GM23338 (cell line): ENCODE data around the gene ADCY6. TPM values are rescaled to one million over a fixed set of nuclear protein-coding genes. Genes with fewer than 3 reads are reported as not detected.

ENCODE experiments used
- ATAC-seq: fragments of 200-7000 bp; cut with Tn5 transposase; 3 replicates; pipeline ENCODE4 v1.9.1; 2020
- DNase-seq: peaks from one replicate; pipeline ENCODE4 v3.0.0-alpha.2; 2015; ENCODE audit warnings: low spot score
- H2AFZ ChIP-seq: fragments of 200-600 bp; sonication (generic); 2 replicates; pipeline ENCODE4 v1.8.0; 2016; ENCODE audit warnings: antibody characterized with exemption, mild to moderate bottlenecking, moderate library complexity
- H3F3A ChIP-seq: fragments of 200-600 bp; sonication (generic); replicated peaks from 2 replicates; pipeline ENCODE4 v1.8.0; 2017; ENCODE audit warnings: antibody characterized with exemption, mixed run types, low read depth
- H3K27ac ChIP-seq: fragments of 200-600 bp; sonication (generic); 2 replicates; pipeline ENCODE4 v1.6.1; 2016; ENCODE audit warnings: low read depth
- H3K27me3 ChIP-seq: fragments of 200-600 bp; sonication (generic); 2 replicates; pipeline ENCODE4 v1.8.0; 2016; ENCODE audit warnings: mild to moderate bottlenecking, mixed run types, moderate library complexity; ENCODE audit not compliant: insufficient read depth
- H3K36me3 ChIP-seq: fragments of 200-600 bp; sonication (generic); 2 replicates; pipeline ENCODE4 v1.8.0; 2016; ENCODE audit warnings: mild to moderate bottlenecking; ENCODE audit not compliant: insufficient read depth
- H3K4me1 ChIP-seq: fragments of 200-600 bp; sonication (generic); 2 replicates; pipeline ENCODE4 v1.8.0; 2016; ENCODE audit warnings: mild to moderate bottlenecking, moderate library complexity; ENCODE audit not compliant: insufficient read depth
- H3K4me2 ChIP-seq: fragments of 200-600 bp; sonication (generic); 2 replicates; pipeline ENCODE4 v1.7.1; 2017; ENCODE audit warnings: mixed run types
- H3K4me3 ChIP-seq: fragments of 200-600 bp; sonication (generic); 2 replicates; pipeline ENCODE4 v1.6.1; 2016; ENCODE audit warnings: mixed run types
- H3K79me2 ChIP-seq: fragments of 200-600 bp; sonication (generic); replicated peaks from 2 replicates; pipeline ENCODE4 v1.8.0; 2017; ENCODE audit warnings: mild to moderate bottlenecking; ENCODE audit not compliant: insufficient read depth
- H3K9me2 ChIP-seq: fragments of 200-600 bp; sonication (generic); 2 replicates; pipeline ENCODE4 v1.8.0; 2017; ENCODE audit not compliant: insufficient read depth
- H4K20me1 ChIP-seq: fragments of 200-600 bp; sonication (generic); replicated peaks from 2 replicates; pipeline ENCODE4 v1.8.0; 2017; ENCODE audit warnings: mild to moderate bottlenecking; ENCODE audit not compliant: insufficient read depth
- H3K27ac Mint-ChIP-seq: 2 replicates; pipeline ENCODE4 v1.8.0; 2020; ENCODE audit warnings: inconsistent platforms, mild to moderate bottlenecking, moderate library complexity, mixed read lengths
- H3K27me3 Mint-ChIP-seq: 3 replicates; pipeline ENCODE4 v1.8.0; 2022; ENCODE audit warnings: low read depth, mild to moderate bottlenecking, moderate library complexity, mixed read lengths, inconsistent platforms; ENCODE audit not compliant: insufficient read depth, poor library complexity
- H3K36me3 Mint-ChIP-seq: 3 replicates; pipeline ENCODE4 v1.8.0; 2021; ENCODE audit warnings: low read depth, mild to moderate bottlenecking, inconsistent platforms, moderate library complexity, mixed read lengths
- H3K4me1 Mint-ChIP-seq: 3 replicates; pipeline ENCODE4 v1.8.0; 2020; ENCODE audit warnings: mild to moderate bottlenecking, inconsistent platforms, mixed read lengths
- H3K4me3 Mint-ChIP-seq: 3 replicates; pipeline ENCODE4 v1.8.0; 2021; ENCODE audit warnings: moderate library complexity, mild to moderate bottlenecking, inconsistent platforms, mixed read lengths
- H3K9me3 Mint-ChIP-seq: 3 replicates; pipeline ENCODE4 v1.8.0; 2020; ENCODE audit warnings: moderate library complexity, mild to moderate bottlenecking, inconsistent platforms, mixed read lengths
- CREB1 ChIP-seq: fragments of 250-450 bp; sonication (Bioruptor Pico); IDR thresholded peaks from 2 replicates; pipeline ENCODE4 v1.5.0; 2020; ENCODE audit warnings: low read depth, mild to moderate bottlenecking, moderate library complexity
- ETS1 ChIP-seq: IDR thresholded peaks from 2 replicates; pipeline ENCODE4 v1.6.1; 2016; ENCODE audit warnings: antibody characterized with exemption
- EZH2 ChIP-seq: fragments of 200-600 bp; sonication (generic); IDR thresholded peaks from one replicate; pipeline ENCODE4 v1.8.0; 2017; ENCODE audit warnings: antibody characterized with exemption, mild to moderate bottlenecking, low read depth; ENCODE audit not compliant: unreplicated experiment
- EZH2phosphoT487 ChIP-seq: fragments of 200-600 bp; sonication (generic); IDR thresholded peaks from one replicate; pipeline ENCODE4 v1.8.1; 2018; ENCODE audit warnings: antibody characterized with exemption; ENCODE audit not compliant: unreplicated experiment
- JUNB ChIP-seq: IDR thresholded peaks from one replicate; pipeline ENCODE4 v1.6.1; 2016; ENCODE audit warnings: antibody characterized with exemption; ENCODE audit not compliant: unreplicated experiment
- NANOG ChIP-seq: IDR thresholded peaks from 2 replicates; pipeline ENCODE4 v1.6.1; 2016; ENCODE audit warnings: antibody characterized with exemption, borderline replicate concordance
- POLR2AphosphoS5 ChIP-seq: IDR thresholded peaks from 2 replicates; pipeline ENCODE4 v1.6.1; 2016; ENCODE audit warnings: antibody characterized with exemption, low read depth
- STAT1 ChIP-seq: IDR thresholded peaks from one replicate; pipeline ENCODE4 v1.6.1; 2016; ENCODE audit warnings: antibody characterized with exemption; ENCODE audit not compliant: unreplicated experiment
- ZNF114 ChIP-seq: fragments of 250-450 bp; sonication (Bioruptor Pico); IDR thresholded peaks from 2 replicates; pipeline ENCODE4 v1.5.0; 2020; ENCODE audit warnings: mild to moderate bottlenecking, moderate library complexity
- ZNF331 ChIP-seq: fragments of 250-450 bp; sonication (Bioruptor Pico); IDR thresholded peaks from 2 replicates; pipeline ENCODE4 v1.5.0; 2020; ENCODE audit warnings: low read depth, mild to moderate bottlenecking, moderate library complexity
- ZNF462 ChIP-seq: fragments of 250-450 bp; sonication (Bioruptor Pico); IDR thresholded peaks from 2 replicates; pipeline ENCODE4 v1.5.0; 2020; ENCODE audit warnings: mild to moderate bottlenecking, moderate library complexity
- polyA plus RNA-seq: library from polyadenylated mRNA; unstranded; fragments of >200 nt; fragmentation: Nextera tagmentation; extraction: Ambion mirVana; gene quantifications from 2 replicates; pipeline ENCODE4 v1.2.1, GENCODE V29; 2016
- total RNA-seq: library from RNA; depleted of rRNA; stranded (reverse); fragments of >200 nt; shearing (Covaris generic); gene quantifications from 2 replicates; pipeline ENCODE4 v1.2.3, GENCODE V29; 2014
- TF ChIP-seq, protein P1 (sequence below): IDR thresholded peaks from one replicate; pipeline ENCODE4 v1.6.1; 2018; ENCODE audit warnings: antibody characterized with exemption; ENCODE audit not compliant: unreplicated experiment
- TF ChIP-seq, protein P2 (sequence below), 2 experiments: fragments of 200-600 bp in 1 of 2; sonication (generic) in 1 of 2; conservative IDR thresholded peaks; 2 replicates each; pipeline versions ENCODE4 v1.5.1 to v1.6.1; 2016 to 2017; ENCODE audit warnings: antibody characterized with exemption in 2 of 2, low read depth in 2 of 2, mild to moderate bottlenecking in 2 of 2, moderate library complexity in 1 of 2

Gene ADCY6
- total and polyA plus RNA-seq, 2 experiments from 2014 or later = 1.0 to 16.5 TPM

- Histone ChIP-seq H4K20me1 (no peaks in the 10 kb centered on the region; the same call in 1 of the 2 replicates), H3K4me1 (peaks cover 17% of the 10 kb centered on the region), H3K4me3 (peak overlapping the region; percentile 85), H3K79me2 (no peaks in the 10 kb centered on the region), H3K9me2 (no peaks in the 10 kb centered on the region), H3K4me2 (peak overlapping the region; percentile 86), H3F3A (no peaks in the 10 kb centered on the region; the same call in 1 of the 2 replicates), H3K36me3 (no peaks in the 10 kb centered on the region), H3K27ac (no peak overlapping the region), H3K27me3 (peaks cover 70% of the 10 kb centered on the region), H2AFZ (peak overlapping the region; percentile 72)
- H3K27me3 Mint-ChIP-seq = peaks cover 52% of the 10 kb centered on the region
- TF ChIP-seq CREB1 = 0 out of 2 replicates have a peak, but pooled peaks have one; percentile 10
- TF ChIP-seq NANOG = no peak
- TF ChIP-seq POLR2AphosphoS5 = no peak
- TF ChIP-seq ETS1 = 0 out of 2 replicates have a peak, but pooled peaks have one; percentile 25
- no peak for TF ChIP-seq JUNB
- TF ChIP-seq, protein P1, sequence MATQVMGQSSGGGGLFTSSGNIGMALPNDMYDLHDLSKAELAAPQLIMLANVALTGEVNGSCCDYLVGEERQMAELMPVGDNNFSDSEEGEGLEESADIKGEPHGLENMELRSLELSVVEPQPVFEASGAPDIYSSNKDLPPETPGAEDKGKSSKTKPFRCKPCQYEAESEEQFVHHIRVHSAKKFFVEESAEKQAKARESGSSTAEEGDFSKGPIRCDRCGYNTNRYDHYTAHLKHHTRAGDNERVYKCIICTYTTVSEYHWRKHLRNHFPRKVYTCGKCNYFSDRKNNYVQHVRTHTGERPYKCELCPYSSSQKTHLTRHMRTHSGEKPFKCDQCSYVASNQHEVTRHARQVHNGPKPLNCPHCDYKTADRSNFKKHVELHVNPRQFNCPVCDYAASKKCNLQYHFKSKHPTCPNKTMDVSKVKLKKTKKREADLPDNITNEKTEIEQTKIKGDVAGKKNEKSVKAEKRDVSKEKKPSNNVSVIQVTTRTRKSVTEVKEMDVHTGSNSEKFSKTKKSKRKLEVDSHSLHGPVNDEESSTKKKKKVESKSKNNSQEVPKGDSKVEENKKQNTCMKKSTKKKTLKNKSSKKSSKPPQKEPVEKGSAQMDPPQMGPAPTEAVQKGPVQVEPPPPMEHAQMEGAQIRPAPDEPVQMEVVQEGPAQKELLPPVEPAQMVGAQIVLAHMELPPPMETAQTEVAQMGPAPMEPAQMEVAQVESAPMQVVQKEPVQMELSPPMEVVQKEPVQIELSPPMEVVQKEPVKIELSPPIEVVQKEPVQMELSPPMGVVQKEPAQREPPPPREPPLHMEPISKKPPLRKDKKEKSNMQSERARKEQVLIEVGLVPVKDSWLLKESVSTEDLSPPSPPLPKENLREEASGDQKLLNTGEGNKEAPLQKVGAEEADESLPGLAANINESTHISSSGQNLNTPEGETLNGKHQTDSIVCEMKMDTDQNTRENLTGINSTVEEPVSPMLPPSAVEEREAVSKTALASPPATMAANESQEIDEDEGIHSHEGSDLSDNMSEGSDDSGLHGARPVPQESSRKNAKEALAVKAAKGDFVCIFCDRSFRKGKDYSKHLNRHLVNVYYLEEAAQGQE = no peak
- TF ChIP-seq ZNF114 (CRISPR knock-in tag) = no peak
- TF ChIP-seq EZH2phosphoT487 = no peak
- no peak for TF ChIP-seq ZNF462 (CRISPR knock-in tag)
- peak; percentile 28 for TF ChIP-seq EZH2
- no peak for TF ChIP-seq STAT1
- TF ChIP-seq, protein P2, sequence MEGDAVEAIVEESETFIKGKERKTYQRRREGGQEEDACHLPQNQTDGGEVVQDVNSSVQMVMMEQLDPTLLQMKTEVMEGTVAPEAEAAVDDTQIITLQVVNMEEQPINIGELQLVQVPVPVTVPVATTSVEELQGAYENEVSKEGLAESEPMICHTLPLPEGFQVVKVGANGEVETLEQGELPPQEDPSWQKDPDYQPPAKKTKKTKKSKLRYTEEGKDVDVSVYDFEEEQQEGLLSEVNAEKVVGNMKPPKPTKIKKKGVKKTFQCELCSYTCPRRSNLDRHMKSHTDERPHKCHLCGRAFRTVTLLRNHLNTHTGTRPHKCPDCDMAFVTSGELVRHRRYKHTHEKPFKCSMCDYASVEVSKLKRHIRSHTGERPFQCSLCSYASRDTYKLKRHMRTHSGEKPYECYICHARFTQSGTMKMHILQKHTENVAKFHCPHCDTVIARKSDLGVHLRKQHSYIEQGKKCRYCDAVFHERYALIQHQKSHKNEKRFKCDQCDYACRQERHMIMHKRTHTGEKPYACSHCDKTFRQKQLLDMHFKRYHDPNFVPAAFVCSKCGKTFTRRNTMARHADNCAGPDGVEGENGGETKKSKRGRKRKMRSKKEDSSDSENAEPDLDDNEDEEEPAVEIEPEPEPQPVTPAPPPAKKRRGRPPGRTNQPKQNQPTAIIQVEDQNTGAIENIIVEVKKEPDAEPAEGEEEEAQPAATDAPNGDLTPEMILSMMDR (conservative IDR thresholded peaks at IDR 0.05; ENCODE audit: low read depth in 2 of 2) = peak; percentile 73
- TF ChIP-seq ZNF331 (CRISPR knock-in tag) = no peak
- no peaks in the 10 kb centered on the region for H3K9me3 Mint-ChIP-seq
- no peaks in the 10 kb centered on the region for H3K36me3 Mint-ChIP-seq
- DNase-seq = peak; percentile 89
- peak; percentile 12 for ATAC-seq
- peak overlapping the region; percentile 84 for H3K4me3 Mint-ChIP-seq
- no peak overlapping the region for H3K27ac Mint-ChIP-seq
- peaks cover 42% of the 10 kb centered on the region for H3K4me1 Mint-ChIP-seq
Observed at GRCh38 chr12:48818831-48819590, 30.1 kb upstream of the ADCY6 start.
